ENCODE measurements around the gene SCN3B. TPM values are rescaled to one million over a fixed set of nuclear protein-coding genes. Genes with fewer than 3 reads are reported as not detected.

Gene SCN3B
- total and polyA plus RNA-seq, 2 of the 13 experiments (the other 11 are each of a cell fraction or from before 2014, with no cell fraction given): 0.07 to 0.11 TPM

DNA sequence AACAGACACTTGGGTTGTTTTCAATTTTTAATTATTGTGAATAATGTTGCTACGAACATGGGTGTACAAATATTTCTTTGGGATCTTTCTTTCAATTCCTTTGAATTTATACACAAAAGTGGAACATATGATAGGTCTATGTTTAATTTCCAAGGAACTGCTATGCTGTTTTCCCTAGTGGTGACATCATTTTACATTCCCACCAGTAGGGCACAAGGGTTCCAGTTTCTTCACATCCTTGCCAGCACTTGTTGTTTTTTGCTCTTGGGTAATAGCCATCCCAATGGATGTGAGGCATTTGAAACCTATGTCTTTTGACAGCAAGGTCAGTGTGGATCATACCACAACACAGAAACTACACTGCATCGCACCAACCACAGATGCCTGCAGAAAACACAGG lies 41.8 kb upstream of the SCN3B start:
- Histone ChIP-seq H3K79me2 (ENCODE audit: insufficient read depth, low read length) (no peaks in the 10 kb centered on the region), H3K4me2 (ENCODE audit: low read depth, low read length) (no peak overlapping the region), H2AFZ (ENCODE audit: low read length) (no peak overlapping the region), H3K4me1 (ENCODE audit: insufficient read depth, low read length) (no peaks in the 10 kb centered on the region), H3K9me3 (ENCODE audit: low read length) (no peaks in the 10 kb centered on the region), H3K9ac (ENCODE audit: insufficient read depth, low read depth, low read length) (no peak overlapping the region), H3K27me3 (ENCODE audit: control insufficient read depth in 1 of 2, insufficient read depth in 2 of 2, low read length in 2 of 2) (peaks cover 0 to 6% of the 10 kb centered on the region in 2 experiments; a peak in 1 of 5 replicates), H3K27ac (ENCODE audit: extremely low read length, insufficient read depth, low read length) (no peak overlapping the region), H3K4me3 (replicated peaks in 1 of 3; ENCODE audit: insufficient read depth in 1 of 3, low read depth in 2 of 3, low read length in 3 of 3) (no peak overlapping the region), H4K20me1 (ENCODE audit: insufficient read depth, low read length) (no peaks in the 10 kb centered on the region), H3K36me3 (replicated peaks in 1 of 2; ENCODE audit: control insufficient read depth in 1 of 2, insufficient read depth in 2 of 2, low read length in 2 of 2) (no peaks in the 10 kb centered on the region)
- intact Hi-C loops (cut with micrococcal nuclease; ENCODE audit: unreplicated experiment): no loop called here
- ChIA-PET CTCF (ENCODE audit: low intra/inter-chr PET ratio, low total read pairs) (no interaction called here), POLR2A (no interaction called here)
- FAIRE-seq: no peak
- TF ChIP-seq, protein P1, sequence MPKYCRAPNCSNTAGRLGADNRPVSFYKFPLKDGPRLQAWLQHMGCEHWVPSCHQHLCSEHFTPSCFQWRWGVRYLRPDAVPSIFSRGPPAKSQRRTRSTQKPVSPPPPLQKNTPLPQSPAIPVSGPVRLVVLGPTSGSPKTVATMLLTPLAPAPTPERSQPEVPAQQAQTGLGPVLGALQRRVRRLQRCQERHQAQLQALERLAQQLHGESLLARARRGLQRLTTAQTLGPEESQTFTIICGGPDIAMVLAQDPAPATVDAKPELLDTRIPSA (CRISPR knock-in tag; IDR thresholded peaks at IDR 0.05; ENCODE audit: borderline replicate concordance): no peak
- TF ChIP-seq ZNF777 (CRISPR knock-in tag; IDR thresholded peaks at IDR 0.05) (no peak), ATF7 (IDR thresholded peaks at IDR 0.05) (0 out of 2 replicates have a peak, but pooled peaks have one; percentile 8), ATF7 (CRISPR knock-in tag; IDR thresholded peaks at IDR 0.05) (no peak), UBTF (CRISPR knock-in tag; IDR thresholded peaks at IDR 0.05) (no peak)
- WGBS (ENCODE audit: low lambda C conversion rate): 25% methylated on average over 2 of the region's 2 CpGs
- no peak for DNase-seq (ENCODE audit: low spot score)
- in situ Hi-C loops (cut with HindIII; ENCODE audit: extremely low pct_ligation_motif_present, low pct_unique_long_range_greater_than_20kb): no loop called here
- ATAC-seq: no peak
- no TSS peak for BruUV-seq (replicated peaks)

GRCh38 chr11:123695231-123695630 lies 40.8 kb upstream of the SCN3B start:
- Histone ChIP-seq H3K79me2 (ENCODE audit: insufficient read depth, low read length) (no peaks in the 10 kb centered on the region), H3K9ac (ENCODE audit: insufficient read depth, low read depth, low read length) (no peak overlapping the region), H2AFZ (ENCODE audit: low read length) (no peak overlapping the region), H3K4me2 (ENCODE audit: low read depth, low read length) (no peak overlapping the region), H3K9me3 (ENCODE audit: low read length) (no peaks in the 10 kb centered on the region), H4K20me1 (ENCODE audit: insufficient read depth, low read length) (no peaks in the 10 kb centered on the region), H3K4me3 (replicated peaks in 1 of 3; ENCODE audit: insufficient read depth in 1 of 3, low read depth in 2 of 3, low read length in 3 of 3) (no peak overlapping the region), H3K27ac (ENCODE audit: extremely low read length, insufficient read depth, low read length) (no peak overlapping the region), H3K4me1 (ENCODE audit: insufficient read depth, low read length) (no peaks in the 10 kb centered on the region), H3K27me3 (ENCODE audit: control insufficient read depth in 1 of 2, insufficient read depth in 2 of 2, low read length in 2 of 2) (peaks cover 0 to 9% of the 10 kb centered on the region in 2 experiments; a peak in 1 of 5 replicates), H3K36me3 (replicated peaks in 1 of 2; ENCODE audit: control insufficient read depth in 1 of 2, insufficient read depth in 2 of 2, low read length in 2 of 2) (no peaks in the 10 kb centered on the region)
- ChIA-PET POLR2A (no interaction called here), CTCF (ENCODE audit: low intra/inter-chr PET ratio, low total read pairs) (no interaction called here)
- FAIRE-seq: no peak
- BruUV-seq (replicated peaks): no TSS peak
- in situ Hi-C loops (cut with HindIII; ENCODE audit: extremely low pct_ligation_motif_present, low pct_unique_long_range_greater_than_20kb): no loop called here
- intact Hi-C loops (cut with micrococcal nuclease; ENCODE audit: unreplicated experiment): no loop called here
- WGBS (ENCODE audit: low lambda C conversion rate): 31% methylated on average over 9 of the region's 9 CpGs
- no peak for DNase-seq (ENCODE audit: low spot score)
- ATAC-seq: no peak
- TF ChIP-seq NCOA2 (CRISPR knock-in tag; IDR thresholded peaks at IDR 0.05) (no peak), PLRG1 (conservative IDR thresholded peaks at IDR 0.05) (no peak), ARID4A (CRISPR knock-in tag; IDR thresholded peaks at IDR 0.05; ENCODE audit: borderline replicate concordance) (no peak), ZMAT3 (CRISPR knock-in tag; conservative IDR thresholded peaks at IDR 0.05) (no peak), ZNF660 (CRISPR knock-in tag; IDR thresholded peaks at IDR 0.05; ENCODE audit: borderline replicate concordance, low read depth) (no peak)
